Endothelial cell of umbilical vein (primary cell): ENCODE results near the gene DDX31. TPM values are rescaled to one million over a fixed set of nuclear protein-coding genes. Genes with fewer than 3 reads are reported as not detected.

Source experiments
- BruUV-seq: library from RNA; stranded (reverse); fragments of 400-500 nt; replicated peaks from 2 replicates; lab custom pipeline; 2021; lab: Mats Ljungman, UMichigan
- CTCF ChIA-PET: fragments of 300-600, 350-600 bp; sonication (Branson Sonifier 250); formaldehyde crosslinking; loops from one replicate; lab custom pipeline; 2021; ENCODE audit warnings: antibody characterized with exemption, inconsistent platforms; lab: Charles Lee
- POLR2A ChIA-PET: fragments of 300-600, 350-600 bp; sonication (Branson Sonifier 250); formaldehyde crosslinking; loops from one replicate; lab custom pipeline; 2021; ENCODE audit warnings: antibody characterized with exemption, inconsistent platforms; lab: Charles Lee
- DNase-seq: peaks from one replicate; pipeline ENCODE4 v3.0.0-alpha.2; 2011; ENCODE audit warnings: low read depth, low spot score
- FAIRE-seq: peaks from 2 replicates; lab custom pipeline; 2011; peaks lifted over from hg19 to GRCh38; lab: Jason Lieb, UNC
- H2AFZ ChIP-seq: 2 replicates; pipeline ENCODE4 v1.6.0; 2012; ENCODE audit warnings: low read depth, low read length, control low read depth, inconsistent platforms
- H3K27ac ChIP-seq: 2 replicates; pipeline ENCODE4 v1.5.1; 2011; ENCODE audit warnings: low read depth, mild to moderate bottlenecking, control low read depth, low read length, moderate library complexity; ENCODE audit not compliant: insufficient read depth
- H3K27me3 ChIP-seq, 2 experiments: 2 replicates each; pipeline versions ENCODE4 v1.6.0 to v1.6.1; 2011; ENCODE audit warnings: low read length in 2 of 2, mixed read lengths in 1 of 2; ENCODE audit not compliant: control insufficient read depth in 2 of 2, insufficient read depth in 2 of 2
- H3K36me3 ChIP-seq, 2 experiments: 2 replicates in 1 of 2; 3 replicates in 1 of 2; pipeline ENCODE4 v1.5.1; 2011; ENCODE audit warnings: low read length in 2 of 2, mild to moderate bottlenecking in 1 of 2, moderate library complexity in 1 of 2; ENCODE audit not compliant: control insufficient read depth in 2 of 2, insufficient read depth in 2 of 2; ENCODE audit errors: extremely low read depth in 1 of 2
- H3K4me1 ChIP-seq: 3 replicates; pipeline ENCODE4 v1.5.1; 2011; ENCODE audit warnings: mild to moderate bottlenecking, low read length; ENCODE audit not compliant: control insufficient read depth, insufficient read depth; ENCODE audit errors: extremely low read depth
- H3K4me2 ChIP-seq: 2 replicates; pipeline ENCODE4 v1.6.1; 2011; ENCODE audit warnings: low read length, control low read depth, mixed read lengths; ENCODE audit not compliant: insufficient read depth
- H3K4me3 ChIP-seq, 3 experiments: fragments of 200-600 bp in 1 of 3; sonication (generic), shearing (Covaris generic) in 1 of 3; replicated peaks in 1 of 3; 2 replicates each; pipeline ENCODE4 v1.5.1; 2011 to 2016; ENCODE audit warnings: control low read depth in 3 of 3, low read length in 3 of 3, mild to moderate bottlenecking in 2 of 3, inconsistent platforms in 1 of 3, low read depth in 1 of 3, moderate library complexity in 1 of 3; ENCODE audit not compliant: insufficient read depth in 1 of 3
- H3K79me2 ChIP-seq: 2 replicates; pipeline ENCODE4 v1.6.0; 2012; ENCODE audit warnings: low read length, inconsistent platforms; ENCODE audit not compliant: control insufficient read depth, insufficient read depth
- H3K9ac ChIP-seq: replicated peaks from 2 replicates; pipeline ENCODE3; 2011; ENCODE audit warnings: low read length, control low read depth; ENCODE audit not compliant: insufficient read depth; ENCODE audit errors: extremely low read depth
- H3K9me1 ChIP-seq: replicated peaks from 3 replicates; pipeline ENCODE4 v1.6.0; 2011; ENCODE audit warnings: mild to moderate bottlenecking, low read length; ENCODE audit not compliant: control insufficient read depth, insufficient read depth; ENCODE audit errors: extremely low read depth
- H3K9me3 ChIP-seq: replicated peaks from 2 replicates; pipeline ENCODE4 v1.5.1; 2012; ENCODE audit warnings: low read length, inconsistent platforms; ENCODE audit not compliant: control insufficient read depth, insufficient read depth
- H4K20me1 ChIP-seq: replicated peaks from 2 replicates; pipeline ENCODE3; 2011; ENCODE audit warnings: mild to moderate bottlenecking, low read length; ENCODE audit not compliant: control insufficient read depth, insufficient read depth; ENCODE audit errors: extremely low read depth
- CTCF ChIP-seq, 2 donors: IDR thresholded peaks; 1 replicate in 1 of 2; 2 replicates in 1 of 2; pipeline ENCODE4 v1.5.1; 2011; ENCODE audit warnings: low read length in 2 of 2, mild to moderate bottlenecking in 2 of 2, moderate library complexity in 2 of 2, control low read depth in 1 of 2, inconsistent platforms in 1 of 2, low read depth in 1 of 2; ENCODE audit not compliant: insufficient read depth in 1 of 2; ENCODE audit errors: extremely low read depth in 1 of 2
- EZH2 ChIP-seq: IDR thresholded peaks from 2 replicates; pipeline ENCODE4 v1.6.1; 2012; ENCODE audit warnings: borderline replicate concordance, low read depth, mild to moderate bottlenecking, moderate library complexity, low read length, inconsistent platforms; ENCODE audit not compliant: severe bottlenecking
- FOS ChIP-seq: IDR thresholded peaks from 2 replicates; pipeline ENCODE4 v1.6.1; 2011; ENCODE audit warnings: mild to moderate bottlenecking, low read length, moderate library complexity, borderline replicate concordance; ENCODE audit not compliant: insufficient read depth
- GATA2 ChIP-seq: IDR thresholded peaks from 2 replicates; pipeline ENCODE4 v1.7.0; 2011; ENCODE audit warnings: low read depth, mild to moderate bottlenecking, moderate library complexity, mixed read lengths, low read length; ENCODE audit not compliant: insufficient read length, insufficient read depth
- JUN ChIP-seq: IDR thresholded peaks from 2 replicates; pipeline ENCODE4 v1.6.1; 2011; ENCODE audit warnings: borderline replicate concordance, low read depth; ENCODE audit not compliant: insufficient read length, insufficient read depth
- MYC ChIP-seq: IDR thresholded peaks from one replicate; pipeline ENCODE4 v1.6.1; 2011; ENCODE audit warnings: mild to moderate bottlenecking, low read depth, low read length
- POLR2A ChIP-seq: IDR thresholded peaks from 2 replicates; pipeline ENCODE4 v1.6.1; 2012; ENCODE audit warnings: low read depth, mild to moderate bottlenecking, control low read depth, low read length
- POLR2AphosphoS5 ChIP-seq: IDR thresholded peaks from 2 replicates; pipeline ENCODE4 v1.6.1; 2012; ENCODE audit warnings: low read depth, mild to moderate bottlenecking, control low read depth, low read length, moderate library complexity; ENCODE audit not compliant: insufficient read depth
- dilution Hi-C: fragments of 300-500 bp; cut with MboI; formaldehyde crosslinking; loops from one replicate; pipeline ENCODE4 v1.15.0; 2019; ENCODE audit warnings: low sequenced_read_pairs; ENCODE audit not compliant: extremely low pct_ligation_motif_present
- intact Hi-C: fragments of 100-400 bp; cut with micrococcal nuclease; formaldehyde crosslinking; loops from one replicate; pipeline ENCODE4 v1.10.0; 2022
- polyA plus RNA-seq, 4 experiments: library from polyadenylated mRNA; depleted of rRNA in 3 of 4; stranded (reverse) in 3 of 4; unstranded in 1 of 4; fragments of >200 nt; gene quantifications; 2 replicates each; pipeline versions ENCODE4 v1.2.1 to v1.2.3, GENCODE V29; 2011 to 2012; ENCODE audit warnings: missing spikeins in 1 of 4
- total RNA-seq: library from RNA; stranded (reverse); gene quantifications from 2 replicates; pipeline ENCODE4 v1.2.3, GENCODE V29; 2021
- TF ChIP-seq, protein P1 (sequence below): IDR thresholded peaks from 2 replicates; pipeline ENCODE4 v1.6.1; 2011; ENCODE audit not compliant: insufficient read depth, insufficient read length

The DDX31 gene
- total and polyA plus RNA-seq, 2 donors (not counting 3 experiments of a cell fraction or from before 2014, with no cell fraction given), result 8.0 to 16.3 TPM

GRCh38 chr9:132644251-132644650 is 25.5 kb downstream of the DDX31 start:
- no peak for FAIRE-seq
- Histone ChIP-seq H3K9me3 (no peaks in the 10 kb centered on the region), H3K9me1 (no peaks in the 10 kb centered on the region), H4K20me1 (no peaks in the 10 kb centered on the region), H3K4me3 (no peak overlapping the region), H3K9ac (no peak overlapping the region), H3K79me2 (no peaks in the 10 kb centered on the region), H3K27ac (no peak overlapping the region), H3K4me2 (no peak overlapping the region), H3K36me3 (peaks cover 16% of the 10 kb centered on the region in 2 experiments), H3K4me1 (no peaks in the 10 kb centered on the region), H2AFZ (no peak overlapping the region), H3K27me3 (no peaks in the 10 kb centered on the region)
- intact Hi-C loops (no loop called here), dilution Hi-C loops (no loop called here)
- POLR2A ChIA-PET, result no interaction called here
- no TSS peak for BruUV-seq
- peak in 1 of 2 donors; percentile 15 for TF ChIP-seq CTCF (IDR thresholded peaks at IDR 0.05; ENCODE audit: extremely low read depth in 1 of 2, insufficient read depth in 1 of 2, low read depth in 1 of 2, low read length in 2 of 2)
- TF ChIP-seq POLR2A, result no peak
- no peak for TF ChIP-seq EZH2
- DNase-seq, result no peak
- CTCF ChIA-PET, result interaction anchor here (1.3 to 1.4 kb wide), 2 partner anchors 23 to 55 kb away, joined by 3 read pairs; no protein-coding TSS in a partner anchor

GRCh38 chr9:132641216-132641615 is 28.6 kb downstream of the DDX31 start:
- Histone ChIP-seq H3K79me2 (no peaks in the 10 kb centered on the region), H3K4me2 (no peak overlapping the region), H2AFZ (no peak overlapping the region), H3K9me1 (no peaks in the 10 kb centered on the region), H4K20me1 (no peaks in the 10 kb centered on the region), H3K27ac (no peak overlapping the region), H3K4me1 (no peaks in the 10 kb centered on the region), H3K27me3 (no peaks in the 10 kb centered on the region), H3K9ac (no peak overlapping the region), H3K4me3 (no peak overlapping the region), H3K36me3 (peaks cover 9 to 11% of the 10 kb centered on the region in 2 experiments), H3K9me3 (no peaks in the 10 kb centered on the region)
- POLR2A ChIA-PET, result no interaction called here
- FAIRE-seq (no peak), DNase-seq (no peak)
- dilution Hi-C loops, result no loop called here
- CTCF ChIA-PET, result no interaction called here
- no TSS peak for BruUV-seq
- intact Hi-C loops, result no loop called here
- TF ChIP-seq EZH2, result no peak
- no peak for TF ChIP-seq MYC
- TF ChIP-seq GATA2, result no peak
- TF ChIP-seq CTCF (IDR thresholded peaks at IDR 0.05; ENCODE audit: extremely low read depth in 1 of 2, insufficient read depth in 1 of 2, low read depth in 1 of 2, low read length in 2 of 2), result no peak
- TF ChIP-seq, protein P1, sequence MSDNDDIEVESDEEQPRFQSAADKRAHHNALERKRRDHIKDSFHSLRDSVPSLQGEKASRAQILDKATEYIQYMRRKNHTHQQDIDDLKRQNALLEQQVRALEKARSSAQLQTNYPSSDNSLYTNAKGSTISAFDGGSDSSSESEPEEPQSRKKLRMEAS, result no peak
- TF ChIP-seq FOS, result no peak
- no peak for TF ChIP-seq POLR2A
- TF ChIP-seq POLR2AphosphoS5, result no peak
- no peak for TF ChIP-seq JUN
